HepG2 (cell line): ENCODE measurements around the gene SLC44A4. TPM values are rescaled to one million over a fixed set of nuclear protein-coding genes. Genes with fewer than 3 reads are reported as not detected.

Experiments
- CHD2 ChIP-seq: IDR thresholded peaks from 2 replicates; pipeline ENCODE4 v1.6.1; 2011; ENCODE audit warnings: low read depth, low read length, improper control_type of control experiment
- CSRNP2 ChIP-seq: sonication (generic); formaldehyde crosslinking; conservative IDR thresholded peaks from 2 replicates; pipeline ENCODE4 v1.8.0; 2022; ENCODE audit warnings: low read depth, missing genetic modification reagents
- FOSL1 ChIP-seq: sonication (generic); formaldehyde crosslinking; IDR thresholded peaks from 2 replicates; pipeline ENCODE4 v1.9.0; 2021; ENCODE audit warnings: missing genetic modification reagents, borderline replicate concordance
- GATAD1 ChIP-seq: IDR thresholded peaks from 2 replicates; pipeline ENCODE4 v1.6.1; 2016; ENCODE audit warnings: missing genetic modification reagents, missing compliant biosample characterization
- GTF2F1 ChIP-seq: fragments of 150-350 bp; IDR thresholded peaks from 2 replicates; pipeline ENCODE4 v1.6.1; 2014; ENCODE audit warnings: low read length
- MBD4 ChIP-seq: IDR thresholded peaks from 2 replicates; pipeline ENCODE4 v1.6.1; 2012; ENCODE audit warnings: low read length, inconsistent platforms, borderline replicate concordance
- MED13 ChIP-seq: sonication (generic); formaldehyde crosslinking; IDR thresholded peaks from 2 replicates; pipeline ENCODE4 v1.5.0; 2020; ENCODE audit warnings: missing genetic modification reagents
- MTF2 ChIP-seq: sonication (generic); formaldehyde crosslinking; IDR thresholded peaks from 2 replicates; pipeline ENCODE4 v1.5.0; 2020; ENCODE audit warnings: missing genetic modification reagents, borderline replicate concordance
- NBN ChIP-seq: fragments of 450-650 bp; conservative IDR thresholded peaks from 2 replicates; pipeline ENCODE4 v1.6.1; 2017
- NRL ChIP-seq: sonication (generic); formaldehyde crosslinking; IDR thresholded peaks from 2 replicates; pipeline ENCODE4 v1.5.0; 2020; ENCODE audit warnings: missing genetic modification reagents, mild to moderate bottlenecking, moderate library complexity, borderline replicate concordance
- SKIL ChIP-seq: sonication (generic); formaldehyde crosslinking; IDR thresholded peaks from 2 replicates; pipeline ENCODE4 v1.8.0; 2022; ENCODE audit warnings: missing genetic modification reagents, mild to moderate bottlenecking, moderate library complexity, borderline replicate concordance
- SRSF1 ChIP-seq: fragments of 200-400 bp; formaldehyde crosslinking; optimal IDR thresholded peaks from 2 replicates; pipeline ENCODE3; 2017; ENCODE audit warnings: mild to moderate bottlenecking, low read depth, low read length, moderate library complexity
- SRSF4 ChIP-seq: fragments of 200-400 bp; formaldehyde crosslinking; IDR thresholded peaks from one replicate; pipeline ENCODE4 v1.6.1; 2018; ENCODE audit warnings: mild to moderate bottlenecking, low read depth, low read length, moderate library complexity; ENCODE audit not compliant: poor library complexity, severe bottlenecking
- TAF15 ChIP-seq: fragments of 200-400 bp; formaldehyde crosslinking; IDR thresholded peaks from one replicate; pipeline ENCODE4 v1.6.1; 2018; ENCODE audit warnings: mild to moderate bottlenecking, low read depth, low read length; ENCODE audit not compliant: poor library complexity, severe bottlenecking
- TGIF2 ChIP-seq: IDR thresholded peaks from 2 replicates; pipeline ENCODE4 v1.6.1; 2016; ENCODE audit warnings: control low read depth, missing compliant biosample characterization
- THAP11 ChIP-seq: IDR thresholded peaks from 2 replicates; pipeline ENCODE4 v1.6.1; 2016; ENCODE audit warnings: missing biosample characterization, missing genetic modification reagents
- THAP7 ChIP-seq: sonication (generic); formaldehyde crosslinking; IDR thresholded peaks from 2 replicates; pipeline ENCODE4 v1.8.1; 2023; ENCODE audit warnings: mild to moderate bottlenecking, missing genetic modification reagents
- ZBTB7B ChIP-seq: sonication (generic); formaldehyde crosslinking; IDR thresholded peaks from 2 replicates; pipeline ENCODE4 v1.4.0; 2020; ENCODE audit warnings: missing genetic modification reagents
- ZNF124 ChIP-seq: sonication (generic); formaldehyde crosslinking; IDR thresholded peaks from 2 replicates; pipeline ENCODE4 v1.4.0; 2020; ENCODE audit warnings: missing genetic modification reagents
- ZNF414 ChIP-seq: sonication (generic); formaldehyde crosslinking; IDR thresholded peaks from 2 replicates; pipeline ENCODE4 v1.5.0; 2020; ENCODE audit warnings: missing genetic modification reagents
- ZNF577 ChIP-seq: sonication (generic); formaldehyde crosslinking; IDR thresholded peaks from 2 replicates; pipeline ENCODE4 v1.4.0; 2020; ENCODE audit warnings: mild to moderate bottlenecking, low read depth, missing genetic modification reagents, borderline replicate concordance
- polyA plus RNA-seq, 8 experiments: library from polyadenylated mRNA; depleted of rRNA in 3 of 8; stranded (reverse) in 7 of 8; unstranded in 1 of 8; fragments of >200 nt; fragmentation: Illumina TruSeq in 4 of 8; extraction: Trizol in 4 of 8; gene quantifications; 2 replicates each; pipeline versions ENCODE4 v1.2.1 to v1.2.3, GENCODE V29; 2011 to 2016; ENCODE audit warnings: low read depth in 4 of 8, missing spikeins in 1 of 8, mixed read lengths in 1 of 8; ENCODE audit not compliant: insufficient read depth in 1 of 8
- total RNA-seq, 5 experiments: library from RNA; depleted of rRNA; stranded (reverse); fragments of >200 nt; fragmentation: Illumina TruSeq; extraction: Trizol; gene quantifications; 2 replicates each; pipeline ENCODE4 v1.2.3, GENCODE V29; 2016; ENCODE audit warnings: low read depth in 1 of 5
- TF ChIP-seq, protein P1 (sequence below): sonication (generic); formaldehyde crosslinking; IDR thresholded peaks from 2 replicates; pipeline ENCODE4 v1.9.0; 2022; ENCODE audit warnings: low read depth, missing genetic modification reagents

SLC44A4 gene
- total and polyA plus RNA-seq, 2 of the 13 experiments (the other 11 are each of a cell fraction or from before 2014, with no cell fraction given) = 3.5 to 5.9 TPM

GRCh38 chr6:31821301-31822035 lies 57.3 kb downstream of the SLC44A4 start (continued):
- 0 out of 2 replicates have a peak, but pooled peaks have one; percentile 20 for TF ChIP-seq THAP11 (CRISPR knock-in tag)
- TF ChIP-seq GTF2F1 = no peak
- TF ChIP-seq, protein P1, sequence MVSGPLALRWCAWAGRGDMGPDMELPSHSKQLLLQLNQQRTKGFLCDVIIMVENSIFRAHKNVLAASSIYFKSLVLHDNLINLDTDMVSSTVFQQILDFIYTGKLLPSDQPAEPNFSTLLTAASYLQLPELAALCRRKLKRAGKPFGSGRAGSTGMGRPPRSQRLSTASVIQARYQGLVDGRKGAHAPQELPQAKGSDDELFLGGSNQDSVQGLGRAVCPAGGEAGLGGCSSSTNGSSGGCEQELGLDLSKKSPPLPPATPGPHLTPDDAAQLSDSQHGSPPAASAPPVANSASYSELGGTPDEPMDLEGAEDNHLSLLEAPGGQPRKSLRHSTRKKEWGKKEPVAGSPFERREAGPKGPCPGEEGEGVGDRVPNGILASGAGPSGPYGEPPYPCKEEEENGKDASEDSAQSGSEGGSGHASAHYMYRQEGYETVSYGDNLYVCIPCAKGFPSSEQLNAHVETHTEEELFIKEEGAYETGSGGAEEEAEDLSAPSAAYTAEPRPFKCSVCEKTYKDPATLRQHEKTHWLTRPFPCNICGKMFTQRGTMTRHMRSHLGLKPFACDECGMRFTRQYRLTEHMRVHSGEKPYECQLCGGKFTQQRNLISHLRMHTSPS (CRISPR knock-in tag) = no peak
- TF ChIP-seq CSRNP2 (CRISPR knock-in tag) = no peak
- TF ChIP-seq ZNF577 (CRISPR knock-in tag) = no peak
- TF ChIP-seq MED13 = no peak
- no peak for TF ChIP-seq GATAD1 (CRISPR knock-in tag)
- TF ChIP-seq NRL = peak; percentile 74; the same call in 1 of the 2 replicates
- no peak for TF ChIP-seq SKIL (CRISPR knock-in tag)
- TF ChIP-seq MBD4 = no peak
- TF ChIP-seq ZBTB7B = peak; percentile 18; the same call in 1 of the 2 replicates
- TF ChIP-seq ZNF414 (CRISPR knock-in tag) = no peak
- TF ChIP-seq CHD2 = no peak
- TF ChIP-seq FOSL1 = no peak
- no peak for TF ChIP-seq SRSF4
- TF ChIP-seq MTF2 (CRISPR knock-in tag) = 0 out of 2 replicates have a peak, but pooled peaks have one; percentile 12
- TF ChIP-seq SRSF1 = no peak
- TF ChIP-seq TAF15 = no peak
- no peak for TF ChIP-seq THAP7 (CRISPR knock-in tag)
- TF ChIP-seq ZNF124 = no peak
- no peak for TF ChIP-seq NBN
- no peak for TF ChIP-seq TGIF2 (CRISPR knock-in tag)
